MM.1S (cell line): ENCODE data around the gene GFER.

Experiments
- DNase-seq: peaks from one replicate; pipeline ENCODE4 v3.0.0-alpha.2; 2015
- H2AFZ ChIP-seq: fragments of 300-600 bp; sonication (generic); 2 replicates; pipeline ENCODE4 v1.6.0; 2016; ENCODE audit warnings: antibody characterized with exemption, low read length
- H3F3A ChIP-seq: fragments of 300-600 bp; sonication (generic); 2 replicates; pipeline ENCODE4 v1.6.1; 2016; ENCODE audit warnings: mild to moderate bottlenecking, antibody characterized with exemption, low read length, moderate library complexity, mixed read lengths; ENCODE audit not compliant: insufficient read depth
- H3K27ac ChIP-seq: fragments of 300-600 bp; sonication (generic); 2 replicates; pipeline ENCODE4 v1.5.1; 2016; ENCODE audit warnings: mild to moderate bottlenecking, low read length
- H3K27me3 ChIP-seq: fragments of 300-600 bp; sonication (generic); replicated peaks from 2 replicates; pipeline ENCODE4 v1.6.0; 2016; ENCODE audit warnings: low read length; ENCODE audit not compliant: insufficient read depth
- H3K36me3 ChIP-seq: fragments of 300-600 bp; sonication (generic); replicated peaks from 2 replicates; pipeline ENCODE4 v1.6.1; 2016; ENCODE audit warnings: mild to moderate bottlenecking, low read length, mixed read lengths; ENCODE audit not compliant: insufficient read depth
- H3K4me1 ChIP-seq: fragments of 300-600 bp; sonication (generic); 2 replicates; pipeline ENCODE4 v1.6.1; 2016; ENCODE audit warnings: low read length, mixed read lengths
- H3K4me2 ChIP-seq: fragments of 300-600 bp; sonication (generic); 2 replicates; pipeline ENCODE4 v1.6.0; 2016; ENCODE audit warnings: low read depth, low read length
- H3K4me3 ChIP-seq: fragments of 300-600 bp; sonication (generic); 2 replicates; pipeline ENCODE4 v1.5.1; 2016; ENCODE audit warnings: low read length, mixed read lengths
- H3K79me2 ChIP-seq: fragments of 300-600 bp; sonication (generic); 2 replicates; pipeline ENCODE4 v1.6.1; 2016; ENCODE audit warnings: mixed run types, low read length, mixed read lengths
- H3K9ac ChIP-seq: fragments of 300-600 bp; sonication (generic); 2 replicates; pipeline ENCODE4 v1.6.1; 2016; ENCODE audit warnings: low read length, mixed read lengths
- H3K9me2 ChIP-seq: fragments of 300-600 bp; sonication (generic); replicated peaks from 2 replicates; pipeline ENCODE4 v1.6.1; 2016; ENCODE audit warnings: mild to moderate bottlenecking, low read length, mixed read lengths; ENCODE audit not compliant: insufficient read depth
- H3K9me3 ChIP-seq: fragments of 300-600 bp; sonication (generic); replicated peaks from 2 replicates; pipeline ENCODE4 v1.6.1; 2016; ENCODE audit warnings: mild to moderate bottlenecking, low read length, mixed read lengths; ENCODE audit not compliant: insufficient read depth
- H4K20me1 ChIP-seq: fragments of 300-600 bp; sonication (generic); 2 replicates; pipeline ENCODE4 v1.6.1; 2016; ENCODE audit warnings: mild to moderate bottlenecking, low read length, moderate library complexity, mixed read lengths; ENCODE audit not compliant: insufficient read depth
- CTCF ChIP-seq: fragments of 300-600 bp; sonication (generic); IDR thresholded peaks from 2 replicates; pipeline ENCODE4 v1.5.1; 2016; ENCODE audit warnings: antibody characterized with exemption, low read length, mixed read lengths
- EZH2 ChIP-seq: fragments of 300-600 bp; sonication (generic); optimal IDR thresholded peaks from 2 replicates; pipeline ENCODE3; 2017; ENCODE audit warnings: low read depth, mild to moderate bottlenecking, antibody characterized with exemption, low read length, mixed read lengths
- EZH2phosphoT487 ChIP-seq: fragments of 300-600 bp; sonication (generic); IDR thresholded peaks from 2 replicates; pipeline ENCODE4 v1.6.1; 2018; ENCODE audit warnings: antibody characterized with exemption, low read length

The GFER gene

GRCh38 chr16:1941162-1942046, 42.6 kb upstream of the GFER start:
- DNase-seq, result no peak
- no peak overlapping the region for H2AFZ ChIP-seq
- H3K27ac ChIP-seq, result no peak overlapping the region
- no peaks in the 10 kb centered on the region for H3K27me3 ChIP-seq
- H3K9ac ChIP-seq, result no peak overlapping the region; the same call in 1 of the 2 replicates
- H3F3A ChIP-seq, result no peaks in the 10 kb centered on the region
- peaks cover 3% of the 10 kb centered on the region; the same call in 1 of the 2 replicates for H3K36me3 ChIP-seq
- H3K4me2 ChIP-seq, result peak overlapping the region; percentile 75; the same call in 1 of the 2 replicates
- H3K4me3 ChIP-seq, result 0 out of 2 replicates have a peak overlapping the region, but pooled peaks have one; percentile 99
- H3K9me3 ChIP-seq, result no peaks in the 10 kb centered on the region
- no peaks in the 10 kb centered on the region for H3K4me1 ChIP-seq
- TF ChIP-seq CTCF (no peak), EZH2phosphoT487 (no peak), EZH2 (no peak)
- H3K9me2 ChIP-seq, result no peaks in the 10 kb centered on the region
- no peaks in the 10 kb centered on the region for H4K20me1 ChIP-seq
- H3K79me2 ChIP-seq, result peaks cover 4% of the 10 kb centered on the region

- Histone ChIP-seq H3K4me1 (no peaks in the 10 kb centered on the region), H3K79me2 (peaks cover 4% of the 10 kb centered on the region), H4K20me1 (no peaks in the 10 kb centered on the region), H3K4me3 (peak overlapping the region; percentile 99), H3K9me2 (no peaks in the 10 kb centered on the region), H3K27ac (no peak overlapping the region), H3F3A (no peaks in the 10 kb centered on the region), H3K9ac (peak overlapping the region; percentile 84), H2AFZ (peak overlapping the region; percentile 82), H3K9me3 (no peaks in the 10 kb centered on the region), H3K27me3 (no peaks in the 10 kb centered on the region), H3K36me3 (peaks cover 3% of the 10 kb centered on the region; the same call in 1 of the 2 replicates), H3K4me2 (peak overlapping the region; percentile 75)
- DNase-seq, result no peak
- TF ChIP-seq EZH2phosphoT487, result no peak
- TF ChIP-seq EZH2, result no peak
- no peak for TF ChIP-seq CTCF
Measured at GRCh38 chr16:1942047-1942809, 41.8 kb upstream of the GFER start.

GRCh38 chr16:1942810-1943726, 40.9 kb upstream of the GFER start, which contains the start of gene MSRB1:
Gene MSRB1 (minus strand): TSS chr16:1943199. CDS start chr16:1943156, 43 bp downstream.
- Histone ChIP-seq H3K79me2 (peaks cover 4% of the 10 kb centered on the region), H3K36me3 (peaks cover 3% of the 10 kb centered on the region; the same call in 1 of the 2 replicates), H3K4me2 (peak within 1 kb of the TSS; percentile 75), H3K4me1 (no peaks in the 10 kb centered on the region), H3K4me3 (peak within 1 kb of the TSS; percentile 99), H3K9ac (peak within 1 kb of the TSS; percentile 84), H3K27ac (peak within 1 kb of the TSS; percentile 20; the same call in 1 of the 2 replicates), H4K20me1 (no peaks in the 10 kb centered on the region), H3F3A (no peaks in the 10 kb centered on the region), H3K27me3 (no peaks in the 10 kb centered on the region), H3K9me3 (no peaks in the 10 kb centered on the region), H3K9me2 (no peaks in the 10 kb centered on the region), H2AFZ (peak within 1 kb of the TSS; percentile 82)
- no peak for TF ChIP-seq EZH2
- no peak for TF ChIP-seq CTCF
- peak; percentile 99 for DNase-seq
